Neural cell (in vitro differentiated cells): ENCODE measurements around the gene ARFGAP3. TPM values are rescaled to one million over a fixed set of nuclear protein-coding genes. Genes with fewer than 3 reads are reported as not detected.
"Not testable (repeated sequence)": the region's sequence is repeated elsewhere in the genome, so short reads cannot be mapped to it uniquely, and the experiment has no call there.

Source experiments
- H2AFZ ChIP-seq: fragments of 200-600, 300-800 bp; sonication (generic), shearing (Covaris generic); 2 replicates; pipeline ENCODE4 v1.6.0; 2014; ENCODE audit warnings: low read depth, mild to moderate bottlenecking, antibody characterized with exemption, low read length, moderate library complexity
- H3F3A ChIP-seq: fragments of 200-600 bp; shearing (Covaris generic); 2 replicates; pipeline ENCODE4 v1.6.1; 2016; ENCODE audit warnings: mild to moderate bottlenecking, moderate library complexity, mixed read lengths, antibody characterized with exemption, low read length; ENCODE audit not compliant: insufficient read depth, poor library complexity, severe bottlenecking
- H3K27ac ChIP-seq: fragments of 200-600, 300-800 bp; sonication (generic), shearing (Covaris generic); 2 replicates; pipeline ENCODE4 v1.5.1; 2014; ENCODE audit warnings: mild to moderate bottlenecking, low read length, moderate library complexity
- H3K27me3 ChIP-seq: fragments of 300-800, 200-600 bp; sonication (generic), shearing (Covaris generic); 2 replicates; pipeline ENCODE4 v1.6.0; 2014; ENCODE audit warnings: mild to moderate bottlenecking, low read depth, low read length, moderate library complexity; ENCODE audit not compliant: insufficient read depth
- H3K36me3 ChIP-seq: fragments of 300-800, 200-600 bp; sonication (generic), shearing (Covaris generic); 2 replicates; pipeline ENCODE4 v1.5.1; 2014; ENCODE audit warnings: mild to moderate bottlenecking, antibody characterized with exemption, low read length, moderate library complexity; ENCODE audit not compliant: insufficient read depth
- H3K4me2 ChIP-seq: fragments of 300-800, 200-600 bp; sonication (generic), shearing (Covaris generic); 2 replicates; pipeline ENCODE4 v1.6.0; 2014; ENCODE audit warnings: mild to moderate bottlenecking, low read length
- H3K4me3 ChIP-seq: fragments of 300-800, 200-600 bp; sonication (generic), shearing (Covaris generic); 2 replicates; pipeline ENCODE4 v1.5.1; 2014; ENCODE audit warnings: mild to moderate bottlenecking, low read length, moderate library complexity
- H3K79me2 ChIP-seq: fragments of 200-600 bp; shearing (Covaris generic); replicated peaks from 2 replicates; pipeline ENCODE4 v1.6.0; 2014; ENCODE audit warnings: mild to moderate bottlenecking, low read length, moderate library complexity; ENCODE audit not compliant: insufficient read depth
- H3K9ac ChIP-seq: fragments of 300-800, 200-600 bp; sonication (generic), shearing (Covaris generic); 2 replicates; pipeline ENCODE4 v1.6.1; 2016; ENCODE audit warnings: mild to moderate bottlenecking, low read length, mixed read lengths
- H3K9me2 ChIP-seq: fragments of 200-600 bp; shearing (Covaris generic); 2 replicates; pipeline ENCODE4 v1.6.1; 2016; ENCODE audit warnings: mild to moderate bottlenecking, low read length, mixed read lengths; ENCODE audit not compliant: insufficient read depth
- H3K9me3 ChIP-seq: fragments of 200-600, 300-800 bp; sonication (generic), shearing (Covaris generic); 2 replicates; pipeline ENCODE4 v1.6.1; 2016; ENCODE audit warnings: mild to moderate bottlenecking, mixed run types, low read length, moderate library complexity, mixed read lengths
- H4K20me1 ChIP-seq: fragments of 200-600 bp; shearing (Covaris generic); 2 replicates; pipeline ENCODE4 v1.6.1; 2016; ENCODE audit warnings: mild to moderate bottlenecking, mixed run types; ENCODE audit not compliant: insufficient read depth
- CTCF ChIP-seq: fragments of 450-650 bp; IDR thresholded peaks from 2 replicates; pipeline ENCODE4 v1.5.1; 2014; ENCODE audit warnings: antibody characterized with exemption, mild to moderate bottlenecking, moderate library complexity; ENCODE audit not compliant: poor library complexity, severe bottlenecking
- EP300 ChIP-seq: fragments of 450-650 bp; conservative IDR thresholded peaks from 2 replicates; pipeline ENCODE4 v1.6.1; 2014; ENCODE audit warnings: antibody characterized with exemption, mild to moderate bottlenecking, moderate library complexity; ENCODE audit not compliant: poor library complexity, severe bottlenecking
- EZH2 ChIP-seq: fragments of 200-600, 300-800 bp; shearing (Covaris generic), sonication (generic); IDR thresholded peaks from 2 replicates; pipeline ENCODE4 v1.6.1; 2014; ENCODE audit warnings: antibody characterized with exemption, low read length, borderline replicate concordance, mild to moderate bottlenecking; ENCODE audit not compliant: insufficient read depth, poor library complexity, severe bottlenecking
- MXI1 ChIP-seq: fragments of 450-650 bp; conservative IDR thresholded peaks from 2 replicates; pipeline ENCODE4 v1.6.1; 2014; ENCODE audit warnings: antibody characterized with exemption, mild to moderate bottlenecking; ENCODE audit not compliant: poor library complexity, severe bottlenecking
- POLR2AphosphoS5 ChIP-seq: IDR thresholded peaks from 2 replicates; pipeline ENCODE4 v1.6.1; 2012
- RAD21 ChIP-seq: fragments of 450-650 bp; conservative IDR thresholded peaks from 2 replicates; pipeline ENCODE4 v1.6.1; 2014; ENCODE audit warnings: antibody characterized with exemption, mild to moderate bottlenecking, moderate library complexity
- REST ChIP-seq: IDR thresholded peaks from 2 replicates; pipeline ENCODE4 v1.6.1; 2012; ENCODE audit warnings: borderline replicate concordance
- SMC3 ChIP-seq: fragments of 450-650 bp; conservative IDR thresholded peaks from 2 replicates; pipeline ENCODE4 v1.6.1; 2014; ENCODE audit warnings: antibody characterized with exemption, mild to moderate bottlenecking, moderate library complexity; ENCODE audit not compliant: poor library complexity
- TAF1 ChIP-seq: IDR thresholded peaks from 2 replicates; pipeline ENCODE4 v1.6.1; 2012; ENCODE audit warnings: low read depth
- polyA plus RNA-seq: library from polyadenylated mRNA; depleted of rRNA; stranded (reverse); fragments of >200 nt; gene quantifications from 2 replicates; pipeline ENCODE4 v1.2.3, GENCODE V29; 2014

ARFGAP3 gene
- polyA plus RNA-seq, 1 donor from 2014 or later: 80.7 TPM

DNA sequence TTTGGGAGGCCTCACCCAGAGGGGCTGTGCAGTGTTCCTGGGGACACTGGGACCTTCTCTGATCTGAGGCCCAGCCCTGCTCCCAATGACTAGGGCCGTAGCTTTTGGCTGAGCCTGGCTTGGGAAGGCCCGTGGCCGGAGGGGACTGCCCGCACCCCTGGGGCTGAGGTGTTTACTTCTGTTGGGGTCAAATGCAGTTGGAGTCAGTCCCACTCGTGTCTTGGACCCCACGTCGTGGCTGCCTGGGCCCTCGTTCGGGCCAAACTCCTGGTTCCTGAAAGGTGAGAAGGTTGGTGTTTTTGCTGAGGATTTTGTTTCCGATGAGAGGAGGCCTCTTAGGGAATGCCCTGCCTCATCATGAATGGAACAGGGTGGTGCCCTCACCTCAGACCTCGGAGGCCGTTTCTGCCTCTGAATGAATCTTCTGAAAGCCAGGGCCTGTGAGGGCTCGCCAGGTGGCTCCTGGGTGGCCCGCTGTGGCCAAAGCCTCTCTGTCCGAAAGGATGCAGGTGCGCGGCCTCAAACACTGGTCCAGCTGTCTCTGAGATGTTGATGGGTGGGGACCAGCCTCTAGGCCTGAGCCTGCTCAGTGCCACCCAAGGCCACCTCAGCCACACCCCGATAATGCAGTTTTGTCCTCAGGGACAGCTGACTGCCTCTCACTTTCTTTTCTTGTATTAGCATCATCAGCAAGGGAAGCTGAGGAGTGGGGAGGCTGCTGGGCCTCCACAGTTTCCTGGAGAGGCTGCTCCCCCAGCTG is 96.1 kb downstream of the ARFGAP3 start:
- no peaks in the 10 kb centered on the region for H4K20me1 ChIP-seq
- no peaks in the 10 kb centered on the region for H3K9me2 ChIP-seq
- no peaks in the 10 kb centered on the region for H3K79me2 ChIP-seq
- no peak overlapping the region for H3K9ac ChIP-seq
- no peaks in the 10 kb centered on the region for H3K9me3 ChIP-seq
- no peaks in the 10 kb centered on the region for H3K27me3 ChIP-seq
- no peak overlapping the region for H3K4me2 ChIP-seq
- no peak overlapping the region for H2AFZ ChIP-seq
- no peak for TF ChIP-seq REST
- no peak for TF ChIP-seq RAD21
- TF ChIP-seq CTCF: no peak
- TF ChIP-seq POLR2AphosphoS5: no peak
- TF ChIP-seq EP300: no peak
- TF ChIP-seq EZH2: no peak
- no peak for TF ChIP-seq TAF1
- no peak for TF ChIP-seq MXI1
- no peak for TF ChIP-seq SMC3
- H3K27ac ChIP-seq: no peak overlapping the region
- H3F3A ChIP-seq: no peaks in the 10 kb centered on the region
- H3K4me3 ChIP-seq: no peak overlapping the region
- no peaks in the 10 kb centered on the region for H3K36me3 ChIP-seq

- Histone ChIP-seq H3K4me3 (no peak overlapping the region), H2AFZ (no peak overlapping the region), H3K27me3 (no peaks in the 10 kb centered on the region), H3K27ac (no peak overlapping the region), H3K9ac (no peak overlapping the region), H3K36me3 (no peaks in the 10 kb centered on the region), H3K9me2 (no peaks in the 10 kb centered on the region), H4K20me1 (no peaks in the 10 kb centered on the region), H3F3A (no peaks in the 10 kb centered on the region), H3K4me2 (no peak overlapping the region), H3K9me3 (no peaks in the 10 kb centered on the region), H3K79me2 (no peaks in the 10 kb centered on the region)
- TF ChIP-seq EP300: no peak
- no peak for TF ChIP-seq CTCF
- no peak for TF ChIP-seq POLR2AphosphoS5
- TF ChIP-seq SMC3: no peak
- TF ChIP-seq RAD21: no peak
- TF ChIP-seq TAF1: no peak
Observed at GRCh38 chr22:42758931-42759629, 98.0 kb downstream of the ARFGAP3 start.

- H3K9ac ChIP-seq, H3K9me2 ChIP-seq, H3K4me2 ChIP-seq, H3K36me3 ChIP-seq, H3K27me3 ChIP-seq, H4K20me1 ChIP-seq, H3K27ac ChIP-seq, H3K9me3 ChIP-seq, H3F3A ChIP-seq, H2AFZ ChIP-seq, H3K79me2 ChIP-seq, H3K4me3 ChIP-seq: not testable (repeated sequence)
Observed at GRCh38 chr22:42755553-42755952, 101.5 kb downstream of the ARFGAP3 start.

DNA sequence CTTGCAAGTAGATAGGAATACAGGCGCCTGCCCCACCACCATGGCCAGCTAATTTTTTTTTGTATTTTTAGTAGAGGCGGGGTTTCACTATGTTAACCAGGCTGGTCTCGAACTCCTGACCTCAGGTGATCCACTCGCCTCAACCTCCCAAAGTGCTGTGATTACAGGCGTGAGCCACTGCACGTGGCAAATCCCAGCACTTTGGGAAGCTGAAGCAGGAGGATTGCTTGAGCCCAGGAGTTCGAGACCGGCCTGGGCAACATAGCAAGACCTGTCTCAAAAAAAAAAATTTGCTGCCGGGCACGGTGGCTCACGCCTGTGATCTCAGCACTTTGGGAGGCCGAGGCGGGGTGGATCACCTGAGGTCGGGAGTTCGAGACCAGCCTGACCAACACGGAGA is 102.0 kb downstream of the ARFGAP3 start:
- not testable (repeated sequence) for H3K9me2 ChIP-seq, H3K9me3 ChIP-seq, H3K4me3 ChIP-seq, H4K20me1 ChIP-seq, H3K27ac ChIP-seq, H3F3A ChIP-seq, H3K9ac ChIP-seq, H3K36me3 ChIP-seq, H3K4me2 ChIP-seq, H3K27me3 ChIP-seq, H2AFZ ChIP-seq, H3K79me2 ChIP-seq
